ENCODE data around the gene CCDC6.

CCDC6 gene

DNA sequence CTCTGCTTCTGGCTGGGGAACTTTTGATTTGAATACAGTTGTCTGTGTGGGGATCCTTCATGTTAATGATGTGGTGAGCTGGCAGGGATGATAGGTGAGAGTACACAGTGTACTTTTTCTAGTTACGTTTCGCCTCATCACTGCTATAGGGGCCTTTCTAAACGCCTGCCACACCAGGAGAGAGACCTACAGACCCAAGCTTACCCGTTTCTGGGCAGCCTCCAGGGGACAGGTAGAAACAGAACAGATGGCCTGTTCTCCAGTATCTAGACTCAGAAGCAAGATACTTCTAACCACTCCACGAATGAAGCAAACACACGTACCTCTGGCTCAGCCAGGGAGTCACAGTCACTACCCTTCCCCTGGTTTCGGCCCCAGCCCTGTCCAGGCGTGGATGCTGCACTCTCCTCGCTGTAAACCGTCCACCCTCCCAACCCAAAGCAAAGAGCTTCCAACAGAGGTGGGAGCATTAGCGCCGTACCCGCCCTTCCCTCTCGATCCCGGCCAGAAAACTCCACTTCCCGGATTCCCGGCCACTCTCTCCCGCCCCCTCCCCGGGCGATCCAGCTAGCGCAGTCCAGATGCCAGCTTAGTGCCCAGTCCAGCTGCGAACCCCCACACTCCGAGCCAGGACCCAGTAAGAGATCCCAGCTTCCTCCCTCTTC lies 1.2 kb downstream of the CCDC6 start:
- peak overlapping the region; percentile 85 for H3K4me3 ChIP-seq (ENCODE audit: low read depth, low read length)
- H3K9me3 ChIP-seq (ENCODE audit: control insufficient read depth, insufficient read depth, low read depth, low read length) = no peaks in the 10 kb centered on the region
- ChIA-PET CTCF (interaction anchor here (0.6 to 2.6 kb wide), 5 partner anchors 10 to 252 kb away, joined by 3 to 13 read pairs (median 3); no protein-coding TSS in a partner anchor), POLR2A (interaction anchor here (0.7 to 2.2 kb wide), 6 partner anchors 7 to 125 kb away, joined by 3 to 16 read pairs (median 8); no protein-coding TSS in a partner anchor)
- H3K4me1 ChIP-seq (ENCODE audit: control insufficient read depth, insufficient read depth, low read length) = peaks cover 12% of the 10 kb centered on the region
- peak overlapping the region; percentile 95; the same call in 1 of the 2 replicates for H3K27ac ChIP-seq (ENCODE audit: extremely low read depth, low read depth, low read length)
- H3K36me3 ChIP-seq (ENCODE audit: control insufficient read depth in 2 of 2, insufficient read depth in 1 of 2, low read length in 2 of 2) = peaks cover 0 to 4% of the 10 kb centered on the region in 2 experiments; a peak in 1 of 3 replicates
- peak; percentile 42; the same call in 1 of the 2 replicates for TF ChIP-seq KLF16 (tag by site-specific recombination; IDR thresholded peaks at IDR 0.05)
- no peak for TF ChIP-seq ZNF239 (tag by site-specific recombination; IDR thresholded peaks at IDR 0.05)
- TF ChIP-seq, protein P1, sequence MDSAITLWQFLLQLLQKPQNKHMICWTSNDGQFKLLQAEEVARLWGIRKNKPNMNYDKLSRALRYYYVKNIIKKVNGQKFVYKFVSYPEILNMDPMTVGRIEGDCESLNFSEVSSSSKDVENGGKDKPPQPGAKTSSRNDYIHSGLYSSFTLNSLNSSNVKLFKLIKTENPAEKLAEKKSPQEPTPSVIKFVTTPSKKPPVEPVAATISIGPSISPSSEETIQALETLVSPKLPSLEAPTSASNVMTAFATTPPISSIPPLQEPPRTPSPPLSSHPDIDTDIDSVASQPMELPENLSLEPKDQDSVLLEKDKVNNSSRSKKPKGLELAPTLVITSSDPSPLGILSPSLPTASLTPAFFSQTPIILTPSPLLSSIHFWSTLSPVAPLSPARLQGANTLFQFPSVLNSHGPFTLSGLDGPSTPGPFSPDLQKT (IDR thresholded peaks at IDR 0.05; ENCODE audit: borderline replicate concordance, low read depth, low read length) = no peak
- peak; percentile 57; the same call in 1 of the 2 replicates for TF ChIP-seq SP3 (tag by site-specific recombination; IDR thresholded peaks at IDR 0.05)
- peak; percentile 78 for TF ChIP-seq SP2 (tag by site-specific recombination; IDR thresholded peaks at IDR 0.05)
- TF ChIP-seq FEZF1 (tag by site-specific recombination; IDR thresholded peaks at IDR 0.05) = no peak
- 0 out of 2 replicates have a peak, but pooled peaks have one; percentile 17 for TF ChIP-seq KLF8 (tag by site-specific recombination; IDR thresholded peaks at IDR 0.05)
- TF ChIP-seq KLF1 (tag by site-specific recombination; IDR thresholded peaks at IDR 0.05) = peak; percentile 72
- TF ChIP-seq, protein P2, sequence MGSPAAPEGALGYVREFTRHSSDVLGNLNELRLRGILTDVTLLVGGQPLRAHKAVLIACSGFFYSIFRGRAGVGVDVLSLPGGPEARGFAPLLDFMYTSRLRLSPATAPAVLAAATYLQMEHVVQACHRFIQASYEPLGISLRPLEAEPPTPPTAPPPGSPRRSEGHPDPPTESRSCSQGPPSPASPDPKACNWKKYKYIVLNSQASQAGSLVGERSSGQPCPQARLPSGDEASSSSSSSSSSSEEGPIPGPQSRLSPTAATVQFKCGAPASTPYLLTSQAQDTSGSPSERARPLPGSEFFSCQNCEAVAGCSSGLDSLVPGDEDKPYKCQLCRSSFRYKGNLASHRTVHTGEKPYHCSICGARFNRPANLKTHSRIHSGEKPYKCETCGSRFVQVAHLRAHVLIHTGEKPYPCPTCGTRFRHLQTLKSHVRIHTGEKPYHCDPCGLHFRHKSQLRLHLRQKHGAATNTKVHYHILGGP (tag by site-specific recombination; IDR thresholded peaks at IDR 0.05) = no peak
- TF ChIP-seq ZNF600 (tag by site-specific recombination; IDR thresholded peaks at IDR 0.05) = peak; percentile 88
- peak; percentile 49 for TF ChIP-seq ZNF335 (tag by site-specific recombination; conservative IDR thresholded peaks at IDR 0.05)
- TF ChIP-seq, protein P3, sequence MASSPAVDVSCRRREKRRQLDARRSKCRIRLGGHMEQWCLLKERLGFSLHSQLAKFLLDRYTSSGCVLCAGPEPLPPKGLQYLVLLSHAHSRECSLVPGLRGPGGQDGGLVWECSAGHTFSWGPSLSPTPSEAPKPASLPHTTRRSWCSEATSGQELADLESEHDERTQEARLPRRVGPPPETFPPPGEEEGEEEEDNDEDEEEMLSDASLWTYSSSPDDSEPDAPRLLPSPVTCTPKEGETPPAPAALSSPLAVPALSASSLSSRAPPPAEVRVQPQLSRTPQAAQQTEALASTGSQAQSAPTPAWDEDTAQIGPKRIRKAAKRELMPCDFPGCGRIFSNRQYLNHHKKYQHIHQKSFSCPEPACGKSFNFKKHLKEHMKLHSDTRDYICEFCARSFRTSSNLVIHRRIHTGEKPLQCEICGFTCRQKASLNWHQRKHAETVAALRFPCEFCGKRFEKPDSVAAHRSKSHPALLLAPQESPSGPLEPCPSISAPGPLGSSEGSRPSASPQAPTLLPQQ (tag by site-specific recombination; IDR thresholded peaks at IDR 0.05) = no peak
- TF ChIP-seq, protein P4, sequence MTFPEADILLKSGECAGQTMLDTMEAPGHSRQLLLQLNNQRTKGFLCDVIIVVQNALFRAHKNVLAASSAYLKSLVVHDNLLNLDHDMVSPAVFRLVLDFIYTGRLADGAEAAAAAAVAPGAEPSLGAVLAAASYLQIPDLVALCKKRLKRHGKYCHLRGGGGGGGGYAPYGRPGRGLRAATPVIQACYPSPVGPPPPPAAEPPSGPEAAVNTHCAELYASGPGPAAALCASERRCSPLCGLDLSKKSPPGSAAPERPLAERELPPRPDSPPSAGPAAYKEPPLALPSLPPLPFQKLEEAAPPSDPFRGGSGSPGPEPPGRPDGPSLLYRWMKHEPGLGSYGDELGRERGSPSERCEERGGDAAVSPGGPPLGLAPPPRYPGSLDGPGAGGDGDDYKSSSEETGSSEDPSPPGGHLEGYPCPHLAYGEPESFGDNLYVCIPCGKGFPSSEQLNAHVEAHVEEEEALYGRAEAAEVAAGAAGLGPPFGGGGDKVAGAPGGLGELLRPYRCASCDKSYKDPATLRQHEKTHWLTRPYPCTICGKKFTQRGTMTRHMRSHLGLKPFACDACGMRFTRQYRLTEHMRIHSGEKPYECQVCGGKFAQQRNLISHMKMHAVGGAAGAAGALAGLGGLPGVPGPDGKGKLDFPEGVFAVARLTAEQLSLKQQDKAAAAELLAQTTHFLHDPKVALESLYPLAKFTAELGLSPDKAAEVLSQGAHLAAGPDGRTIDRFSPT (tag by site-specific recombination; IDR thresholded peaks at IDR 0.05) = peak; percentile 80
- peak; percentile 81 for TF ChIP-seq KLF9 (tag by site-specific recombination; IDR thresholded peaks at IDR 0.05; ENCODE audit: low read depth)
- no peak for TF ChIP-seq ZBTB1 (tag by site-specific recombination; IDR thresholded peaks at IDR 0.05)
- no peak for TF ChIP-seq ZEB2 (tag by site-specific recombination; IDR thresholded peaks at IDR 0.05)
- TF ChIP-seq IKZF3 (tag by site-specific recombination; IDR thresholded peaks at IDR 0.05) = peak; percentile 80
- TF ChIP-seq SP7 (tag by site-specific recombination; IDR thresholded peaks at IDR 0.05) = 0 out of 2 replicates have a peak, but pooled peaks have one; percentile 37
- TF ChIP-seq, protein P5, sequence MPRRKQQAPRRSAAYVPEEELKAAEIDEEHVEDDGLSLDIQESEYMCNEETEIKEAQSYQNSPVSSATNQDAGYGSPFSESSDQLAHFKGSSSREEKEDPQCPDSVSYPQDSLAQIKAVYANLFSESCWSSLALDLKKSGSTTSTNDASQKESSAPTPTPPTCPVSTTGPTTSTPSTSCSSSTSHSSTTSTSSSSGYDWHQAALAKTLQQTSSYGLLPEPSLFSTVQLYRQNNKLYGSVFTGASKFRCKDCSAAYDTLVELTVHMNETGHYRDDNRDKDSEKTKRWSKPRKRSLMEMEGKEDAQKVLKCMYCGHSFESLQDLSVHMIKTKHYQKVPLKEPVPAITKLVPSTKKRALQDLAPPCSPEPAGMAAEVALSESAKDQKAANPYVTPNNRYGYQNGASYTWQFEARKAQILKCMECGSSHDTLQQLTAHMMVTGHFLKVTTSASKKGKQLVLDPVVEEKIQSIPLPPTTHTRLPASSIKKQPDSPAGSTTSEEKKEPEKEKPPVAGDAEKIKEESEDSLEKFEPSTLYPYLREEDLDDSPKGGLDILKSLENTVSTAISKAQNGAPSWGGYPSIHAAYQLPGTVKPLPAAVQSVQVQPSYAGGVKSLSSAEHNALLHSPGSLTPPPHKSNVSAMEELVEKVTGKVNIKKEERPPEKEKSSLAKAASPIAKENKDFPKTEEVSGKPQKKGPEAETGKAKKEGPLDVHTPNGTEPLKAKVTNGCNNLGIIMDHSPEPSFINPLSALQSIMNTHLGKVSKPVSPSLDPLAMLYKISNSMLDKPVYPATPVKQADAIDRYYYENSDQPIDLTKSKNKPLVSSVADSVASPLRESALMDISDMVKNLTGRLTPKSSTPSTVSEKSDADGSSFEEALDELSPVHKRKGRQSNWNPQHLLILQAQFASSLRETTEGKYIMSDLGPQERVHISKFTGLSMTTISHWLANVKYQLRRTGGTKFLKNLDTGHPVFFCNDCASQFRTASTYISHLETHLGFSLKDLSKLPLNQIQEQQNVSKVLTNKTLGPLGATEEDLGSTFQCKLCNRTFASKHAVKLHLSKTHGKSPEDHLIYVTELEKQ (tag by site-specific recombination; IDR thresholded peaks at IDR 0.05; ENCODE audit: borderline replicate concordance) = no peak
- 0 out of 2 replicates have a peak, but pooled peaks have one; percentile 22 for TF ChIP-seq EGR2 (tag by site-specific recombination; IDR thresholded peaks at IDR 0.05; ENCODE audit: low read depth)
- TF ChIP-seq ZFHX2 (tag by site-specific recombination; conservative IDR thresholded peaks at IDR 0.05) = 0 out of 2 replicates have a peak, but pooled peaks have one; percentile 11
- TF ChIP-seq ZBTB20 (tag by site-specific recombination; IDR thresholded peaks at IDR 0.05) = peak; percentile 35; the same call in 1 of the 2 replicates
- TF ChIP-seq, protein P6, sequence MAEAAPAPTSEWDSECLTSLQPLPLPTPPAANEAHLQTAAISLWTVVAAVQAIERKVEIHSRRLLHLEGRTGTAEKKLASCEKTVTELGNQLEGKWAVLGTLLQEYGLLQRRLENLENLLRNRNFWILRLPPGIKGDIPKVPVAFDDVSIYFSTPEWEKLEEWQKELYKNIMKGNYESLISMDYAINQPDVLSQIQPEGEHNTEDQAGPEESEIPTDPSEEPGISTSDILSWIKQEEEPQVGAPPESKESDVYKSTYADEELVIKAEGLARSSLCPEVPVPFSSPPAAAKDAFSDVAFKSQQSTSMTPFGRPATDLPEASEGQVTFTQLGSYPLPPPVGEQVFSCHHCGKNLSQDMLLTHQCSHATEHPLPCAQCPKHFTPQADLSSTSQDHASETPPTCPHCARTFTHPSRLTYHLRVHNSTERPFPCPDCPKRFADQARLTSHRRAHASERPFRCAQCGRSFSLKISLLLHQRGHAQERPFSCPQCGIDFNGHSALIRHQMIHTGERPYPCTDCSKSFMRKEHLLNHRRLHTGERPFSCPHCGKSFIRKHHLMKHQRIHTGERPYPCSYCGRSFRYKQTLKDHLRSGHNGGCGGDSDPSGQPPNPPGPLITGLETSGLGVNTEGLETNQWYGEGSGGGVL (tag by site-specific recombination; IDR thresholded peaks at IDR 0.05) = peak; percentile 68; the same call in 1 of the 2 replicates
